Measurements from ENCODE around the gene OSBPL6.

The OSBPL6 gene

GRCh38 chr2:178441426-178441825 lies 247.1 kb downstream of the OSBPL6 start:
- DNase-seq: no peak

GRCh38 chr2:178448968-178449661 lies 254.8 kb downstream of the OSBPL6 start:
- no peak for DNase-seq
- intact Hi-C loops (cut with DNase I): no loop called here

More at GRCh38 chr2:178441426-178441825, 247.1 kb downstream of the OSBPL6 start:
- intact Hi-C loops (cut with DNase I): no loop called here

GRCh38 chr2:178449700-178450523 lies 255.6 kb downstream of the OSBPL6 start:
- DNase-seq: peak in 2 of 42 donors; percentile 3 to 11
- intact Hi-C loops (cut with DNase I): no loop called here

GRCh38 chr2:178450524-178450773 lies 256.1 kb downstream of the OSBPL6 start:
- peak in 11 of 42 donors; percentile 26 to 82 (median 72) for DNase-seq
- intact Hi-C loops (cut with DNase I): no loop called here

GRCh38 chr2:178450774-178451525 lies 256.6 kb downstream of the OSBPL6 start, which contains the start of the genes PJVK and PRKRA:
PJVK (plus strand) TSS chr2:178451378; CDS start chr2:178453410, 2,032 bp downstream.
PRKRA (minus strand) TSS chr2:178451175; CDS start chr2:178451030, 145 bp downstream.
- intact Hi-C loops (cut with DNase I): loop anchor here (1.0 kb wide), 1 partner anchor 27 kb away; the partner anchor contains the start of gene FKBP7
- DNase-seq: peak; percentile 91 to 99 (median 99)

- DNase-seq: no peak
- intact Hi-C loops (cut with DNase I): no loop called here
Observed at GRCh38 chr2:178452334-178452733, 258.0 kb downstream of the OSBPL6 start.

Data from head of caudate nucleus (tissue), 42 donors.